GM18861 (cell line): ENCODE measurements around the gene AGPS.
A peak's percentile ranks its signal among the peaks of the same experiment; 100 is the strongest.
"Not testable (repeated sequence)": the region's sequence is repeated elsewhere in the genome, so short reads cannot be mapped to it uniquely, and the experiment has no call there.

Experiments used
- ATAC-seq: cut with Tn5 transposase; IDR thresholded peaks from one replicate; pipeline ENCODE4 v1.9.1; 2021; ENCODE audit not compliant: unreplicated experiment

AGPS gene

DNA sequence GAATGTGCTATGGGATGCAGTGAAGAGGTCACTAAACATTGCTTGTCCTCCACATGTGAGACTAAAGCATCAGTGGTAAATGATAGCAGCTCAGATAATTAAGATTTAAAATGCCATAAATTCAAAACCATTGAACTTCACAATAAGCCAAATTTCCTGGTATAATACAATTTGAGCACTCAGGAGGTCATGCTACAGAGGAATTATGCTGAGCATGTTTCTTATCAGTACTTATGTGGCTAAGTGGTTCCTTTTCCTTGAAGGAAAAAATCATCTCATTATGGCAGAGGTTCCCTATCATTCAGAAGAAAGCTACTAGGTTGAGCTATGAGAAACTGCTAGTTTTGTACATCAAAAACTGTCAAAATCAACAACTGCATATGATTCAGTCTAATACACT is 156.6 kb downstream of the AGPS start:
- no peak for ATAC-seq

DNA sequence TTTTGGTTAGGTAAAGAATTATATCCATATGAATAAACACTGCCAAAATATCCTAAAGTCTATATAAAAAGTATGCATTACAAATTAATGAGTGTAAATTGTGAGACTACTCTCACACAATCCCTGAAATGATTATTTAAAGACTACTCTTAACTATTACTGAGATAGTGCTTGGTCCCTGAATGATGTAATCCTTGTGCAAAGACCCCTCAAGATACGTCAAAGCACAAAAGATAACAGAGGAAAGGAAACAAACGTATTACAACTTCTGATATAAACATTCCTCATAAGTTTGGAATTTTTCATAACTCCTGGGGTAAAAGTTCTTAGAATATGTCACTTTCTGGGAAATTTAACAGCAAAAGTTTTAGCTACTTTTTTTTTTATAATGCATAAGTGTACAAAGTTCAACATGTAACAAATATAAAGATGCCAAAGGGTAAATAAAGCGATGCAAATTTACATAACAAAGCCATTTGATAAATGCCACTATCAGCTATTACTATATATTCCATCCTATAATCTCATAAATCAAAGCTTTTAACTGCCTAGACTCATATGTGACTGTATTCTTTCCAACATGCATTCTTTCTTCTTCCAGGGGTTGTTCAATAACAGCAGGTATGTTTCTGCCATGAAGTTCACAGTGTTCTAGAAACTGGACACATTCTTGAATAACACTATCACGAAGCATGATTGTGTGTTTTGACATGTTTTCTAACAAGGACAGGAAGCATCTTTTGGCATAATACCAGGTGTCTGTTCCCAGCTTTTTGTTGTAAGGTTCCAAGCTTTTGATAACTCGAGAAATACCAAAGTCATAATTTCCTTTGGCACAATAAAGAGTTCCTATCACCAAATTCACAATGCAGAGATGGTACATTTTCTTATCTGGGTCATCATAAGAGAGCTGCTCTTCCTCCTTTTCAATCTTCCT is 158.0 kb downstream of the AGPS start:
- no peak for ATAC-seq

GRCh38 chr2:177551360-177551759 is 158.8 kb downstream of the AGPS start:
- not testable (repeated sequence) for ATAC-seq

DNA sequence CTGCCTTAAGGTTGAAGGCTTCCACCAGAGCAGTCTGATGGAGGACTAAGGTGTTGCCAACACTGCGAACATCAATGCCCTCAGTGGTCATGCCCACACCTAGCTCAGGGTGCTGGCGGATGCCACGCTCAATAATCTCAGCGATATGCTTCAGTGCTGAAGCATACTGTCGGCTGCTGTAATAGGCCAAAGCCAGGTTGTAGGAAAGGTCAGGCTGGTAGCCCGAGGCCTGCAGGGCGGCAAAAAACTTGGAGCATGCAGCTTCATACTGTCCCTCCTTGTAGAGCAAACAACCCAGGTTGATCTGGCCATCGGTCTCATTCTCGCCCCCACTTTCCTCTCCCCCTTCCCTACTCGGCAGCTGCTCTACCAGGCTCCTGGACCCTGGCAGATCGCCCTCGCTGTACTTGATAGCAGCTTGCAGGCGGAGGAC is 159.4 kb downstream of the AGPS start:
- ATAC-seq: no peak

GRCh38 chr2:177552422-177553175 is 160.0 kb downstream of the AGPS start:
- ATAC-seq: peak; percentile 88

GRCh38 chr2:177553176-177553884 is 160.8 kb downstream of the AGPS start:
- ATAC-seq: no peak

DNA sequence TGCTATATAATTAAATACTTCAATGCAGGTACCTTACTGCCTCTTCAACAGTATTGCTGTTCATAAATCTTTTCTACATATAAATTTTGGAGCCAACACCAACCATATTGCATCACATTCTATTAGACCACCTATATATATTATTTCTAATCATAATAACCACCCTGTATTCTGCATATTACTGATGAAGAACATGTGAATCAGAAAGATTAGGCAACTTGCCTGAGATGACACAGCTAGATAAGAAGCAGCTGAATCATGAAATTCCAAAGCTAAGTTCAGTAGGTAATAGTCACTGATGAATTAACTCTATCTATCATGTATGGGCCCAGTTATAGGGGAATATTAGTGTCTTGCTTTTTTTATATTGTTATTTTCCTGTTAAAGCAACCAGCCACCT is 161.8 kb downstream of the AGPS start:
- no peak for ATAC-seq

GRCh38 chr2:177556153-177556552 is 163.6 kb downstream of the AGPS start:
- ATAC-seq: no peak

DNA sequence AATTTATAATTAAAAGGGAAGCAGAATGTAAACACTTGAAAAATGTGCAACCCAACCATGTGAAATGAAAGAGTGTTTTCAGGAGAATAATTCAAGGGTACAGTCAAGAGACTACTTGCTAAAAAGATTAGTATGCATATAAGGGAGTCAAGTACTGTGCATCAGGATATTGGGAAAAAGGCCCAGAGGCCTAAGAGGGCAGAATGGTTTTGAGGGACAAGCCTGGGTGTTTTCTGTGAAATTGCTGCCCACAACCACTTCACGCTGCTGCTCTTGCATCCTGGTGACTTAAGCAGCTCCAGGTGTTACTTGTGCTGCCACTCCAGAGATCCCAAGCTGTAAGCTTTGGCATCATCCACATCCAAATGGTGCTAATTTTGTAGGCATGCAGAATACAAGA is 165.2 kb downstream of the AGPS start:
- ATAC-seq: no peak

DNA sequence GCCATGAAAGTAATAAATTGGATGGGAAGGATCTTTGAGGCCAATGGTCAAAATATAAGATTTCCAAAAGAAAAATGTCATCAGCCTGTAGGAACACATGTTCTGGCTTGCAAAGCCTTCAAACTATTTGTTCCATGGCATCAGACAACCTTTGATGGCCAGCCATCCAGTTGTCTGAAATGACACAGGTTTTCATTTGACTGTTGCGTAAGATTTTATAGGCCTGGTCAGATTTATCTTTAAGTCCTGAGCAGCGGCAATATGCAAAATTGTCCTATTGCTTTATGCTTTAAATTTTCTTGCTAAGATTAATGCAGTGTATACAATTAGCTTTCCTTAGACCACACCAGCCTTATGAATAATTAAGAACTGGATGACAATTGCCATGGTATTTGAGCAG is 167.1 kb downstream of the AGPS start:
- no peak for ATAC-seq

DNA sequence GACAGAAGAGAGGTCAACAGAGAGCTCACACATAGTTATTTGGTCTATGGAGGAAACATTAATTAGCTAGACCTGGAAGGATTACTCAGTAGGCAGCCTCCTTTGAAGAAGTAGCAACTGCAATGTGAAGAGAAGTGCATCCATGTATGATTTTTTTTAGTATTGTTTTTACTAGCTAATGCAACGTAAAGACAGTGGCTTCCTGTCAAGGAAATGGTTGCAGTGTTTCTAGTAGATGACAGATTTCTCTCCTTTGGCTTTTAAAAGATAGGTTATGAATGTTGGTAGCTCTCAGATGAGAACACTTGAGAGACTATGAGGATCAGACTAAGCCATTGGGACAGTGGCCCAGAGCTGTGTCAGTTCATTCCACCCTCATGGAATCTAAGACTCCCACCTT is 175.8 kb downstream of the AGPS start:
- no peak for ATAC-seq

- no peak for ATAC-seq
These were observed 176.3 kb downstream of the AGPS start for GRCh38 chr2:177568893-177569292.

- no peak for ATAC-seq
These were observed 179.7 kb downstream of the AGPS start for GRCh38 chr2:177572236-177572671.

GRCh38 chr2:177573120-177573519 is 180.5 kb downstream of the AGPS start:
- ATAC-seq: no peak

GRCh38 chr2:177574356-177574755 is 181.8 kb downstream of the AGPS start:
- no peak for ATAC-seq

DNA sequence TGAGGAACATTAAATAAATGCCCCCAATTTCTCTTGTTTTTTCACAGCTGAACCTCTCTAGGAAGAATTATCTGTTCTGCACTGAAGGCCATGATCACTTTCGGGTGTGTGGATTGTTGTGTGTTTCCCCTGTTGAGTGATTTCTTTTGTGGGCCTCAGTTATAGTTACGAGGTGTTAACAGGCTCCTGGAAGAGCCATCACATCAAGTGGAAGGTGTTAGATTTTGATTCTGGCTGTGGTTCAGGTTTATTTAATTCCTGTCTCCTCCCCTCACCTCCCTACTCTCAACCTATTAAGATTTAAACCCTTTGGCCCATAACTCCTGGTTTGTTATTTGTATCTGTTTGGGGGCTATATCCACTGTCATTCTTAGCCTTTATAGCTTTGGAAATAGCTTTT is 182.8 kb downstream of the AGPS start:
- no peak for ATAC-seq

DNA sequence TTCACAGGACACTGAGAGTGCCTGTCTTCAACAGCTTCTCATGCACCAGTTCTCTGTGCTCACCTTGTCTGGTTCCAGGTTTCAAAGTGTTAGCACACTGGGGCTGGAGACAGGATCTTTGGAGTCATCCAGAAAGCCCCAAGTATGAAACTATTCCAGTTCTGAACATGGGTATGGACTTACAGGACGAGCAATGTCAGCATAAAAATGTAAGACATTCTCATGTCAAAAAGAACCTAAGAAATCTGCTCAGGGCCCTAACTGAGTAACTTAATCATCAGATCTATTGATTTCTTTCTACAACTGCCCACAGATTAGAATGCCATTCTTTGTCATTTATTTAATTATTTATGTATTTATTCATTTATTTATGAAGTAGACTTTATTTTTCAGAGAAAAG is 184.5 kb downstream of the AGPS start:
- no peak for ATAC-seq

DNA sequence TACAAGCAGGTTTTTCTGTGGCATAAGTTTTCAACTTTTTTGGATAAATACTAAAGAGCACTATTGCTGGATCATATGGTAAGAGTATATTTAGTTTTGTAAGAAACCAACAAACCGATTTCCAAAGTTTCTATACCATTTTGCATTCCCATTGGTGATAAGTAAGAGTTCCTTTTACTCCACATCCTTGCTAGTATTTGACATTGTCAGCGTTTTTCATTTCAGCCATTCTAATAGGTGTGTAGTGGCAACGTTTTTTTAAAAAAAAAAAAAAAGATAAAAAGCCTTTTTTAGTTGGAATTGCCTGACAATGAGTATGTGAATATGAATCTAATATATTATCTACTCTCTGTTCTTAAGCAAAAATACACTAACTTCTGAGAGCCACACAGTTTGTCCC is 185.9 kb downstream of the AGPS start:
- ATAC-seq: no peak

DNA sequence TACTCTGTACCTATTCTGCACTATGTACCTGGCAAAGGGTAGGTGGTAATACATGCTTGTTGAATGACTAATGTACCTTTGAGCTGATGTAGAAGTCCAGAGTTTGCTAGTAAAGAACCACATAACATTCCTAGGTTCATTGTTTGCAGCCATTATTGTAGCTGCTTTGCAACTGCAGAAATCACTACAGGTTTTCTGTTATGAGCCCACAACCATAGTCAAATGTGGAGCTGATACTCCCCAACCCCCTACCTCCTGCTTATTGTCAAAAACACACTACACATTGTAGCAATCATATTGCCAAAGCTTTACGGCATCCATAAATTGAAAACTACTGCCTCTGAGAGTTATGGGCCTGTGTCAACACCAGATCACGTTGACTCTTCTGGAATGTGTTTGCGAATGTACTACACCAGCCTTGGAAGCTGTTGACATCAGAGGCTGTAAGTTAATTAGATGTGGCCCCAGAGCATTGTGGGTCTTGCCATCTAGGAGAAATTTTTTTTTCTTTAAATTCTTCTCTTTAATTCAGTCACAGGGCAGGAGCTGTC is 187.0 kb downstream of the AGPS start:
- ATAC-seq: no peak

DNA sequence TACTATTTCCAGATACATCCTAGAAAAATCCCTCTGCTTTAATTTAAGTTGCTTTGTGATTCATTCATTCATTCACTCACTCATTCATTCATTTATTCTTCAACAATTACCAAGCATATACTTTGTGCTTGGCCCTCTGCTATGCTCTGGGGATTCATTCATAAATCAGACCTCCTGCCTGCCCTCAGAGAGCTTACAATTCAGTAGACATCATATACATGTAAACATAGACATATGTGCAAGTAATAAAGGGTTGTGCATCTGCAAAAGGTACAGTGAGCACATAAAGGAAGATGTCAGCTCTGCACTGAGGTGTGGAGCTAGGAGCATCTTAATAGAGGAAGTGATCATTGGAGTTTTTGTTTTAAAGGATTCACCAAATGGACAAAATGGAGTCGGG is 189.4 kb downstream of the AGPS start:
- no peak for ATAC-seq

GRCh38 chr2:177584030-177584692 is 191.6 kb downstream of the AGPS start:
- no peak for ATAC-seq
